Vagina (tissue), 2 donors: ENCODE measurements around the gene DNAH3. TPM values are rescaled to one million over a fixed set of nuclear protein-coding genes. Genes with fewer than 3 reads are reported as not detected.
"Not testable (repeated sequence)": the region's sequence is repeated elsewhere in the genome, so short reads cannot be mapped to it uniquely, and the experiment has no call there.

Experiments
- DNase-seq, 2 donors: peaks; one replicate each; pipeline ENCODE4 v3.0.0-alpha.2; 2017; ENCODE audit errors: extremely low spot score in 2 of 2
- H3K27ac ChIP-seq: fragments of 200-600 bp; sonication (generic); one replicate; pipeline ENCODE4 v1.5.1; 2019
- H3K27me3 ChIP-seq: fragments of 200-600 bp; sonication (generic); one replicate; pipeline ENCODE4 v1.5.1; 2019
- H3K36me3 ChIP-seq, 2 donors: fragments of 200-600 bp; sonication (generic); one replicate each; pipeline ENCODE4 v1.5.1; 2017 to 2019
- H3K4me1 ChIP-seq: fragments of 200-600 bp; sonication (generic); one replicate; pipeline ENCODE4 v1.5.1; 2019
- H3K4me3 ChIP-seq, 2 donors: fragments of 200-600 bp; sonication (generic); 1 replicate in 1 of 2; 2 replicates in 1 of 2; pipeline ENCODE4 v1.5.1; 2016 to 2019
- H3K9me3 ChIP-seq: fragments of 200-600 bp; sonication (generic); one replicate; pipeline ENCODE4 v1.5.1; 2019
- POLR2A ChIP-seq, 2 donors: fragments of 450-650 bp; IDR thresholded peaks; one replicate each; pipeline ENCODE4 v1.6.1; 2017; ENCODE audit warnings: antibody characterized with exemption in 2 of 2, mild to moderate bottlenecking in 2 of 2, moderate library complexity in 2 of 2
- POLR2AphosphoS5 ChIP-seq, 2 donors: sonication (generic); formaldehyde crosslinking; IDR thresholded peaks; one replicate each; pipeline ENCODE4 v1.9.0; 2017; ENCODE audit warnings: antibody characterized with exemption in 2 of 2, mild to moderate bottlenecking in 2 of 2, low read depth in 1 of 2; ENCODE audit not compliant: insufficient read depth in 1 of 2
- intact Hi-C: fragments of 100-400 bp; cut with DNase I; formaldehyde crosslinking; loops from one replicate; pipeline ENCODE4 v1.15.1; 2023
- total RNA-seq: library from RNA; depleted of rRNA; stranded (reverse); fragments of >200 nt; gene quantifications from one replicate; pipeline ENCODE4 v1.2.3, GENCODE V29; 2016
- TF ChIP-seq, protein P1 (sequence below), 3 experiments: fragments of 450-650 bp in 2 of 3; fragments of 200-600 bp in 1 of 3; sonication (generic) in 1 of 3; IDR thresholded peaks; one replicate each; pipeline ENCODE4 v1.5.1; 2017 to 2019; ENCODE audit warnings: antibody characterized with exemption in 3 of 3, mild to moderate bottlenecking in 2 of 3, moderate library complexity in 2 of 3

DNAH3 gene
- total RNA-seq, 1 donor from 2014 or later, result 0.25 TPM

DNA sequence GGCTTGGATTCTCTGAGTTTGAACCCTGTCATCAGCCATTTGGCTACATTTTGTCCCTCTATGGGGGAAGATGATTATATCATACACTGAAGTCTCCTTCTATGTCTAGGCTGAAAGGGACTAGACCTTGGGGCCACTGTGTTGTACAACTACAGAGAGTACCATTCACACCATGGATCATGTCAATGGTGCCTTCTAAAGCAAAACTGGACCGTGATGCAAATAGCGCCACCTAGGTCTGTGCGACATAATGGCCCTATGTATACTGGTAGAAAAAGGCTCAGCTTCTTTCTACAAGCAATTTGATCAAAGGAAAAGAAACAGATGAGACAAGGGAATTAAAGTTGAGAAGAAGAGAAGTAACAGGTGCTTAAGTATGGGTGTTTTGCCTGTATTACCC is 149.4 kb downstream of the DNAH3 start:
- DNase-seq, result no peak
- Histone ChIP-seq H3K27ac (no peak overlapping the region), H3K4me3 (no peak overlapping the region), H3K36me3 (no peaks in the 10 kb centered on the region), H3K9me3 (no peaks in the 10 kb centered on the region), H3K4me1 (no peaks in the 10 kb centered on the region), H3K27me3 (no peaks in the 10 kb centered on the region)
- intact Hi-C loops, result no loop called here
- TF ChIP-seq, protein P1, sequence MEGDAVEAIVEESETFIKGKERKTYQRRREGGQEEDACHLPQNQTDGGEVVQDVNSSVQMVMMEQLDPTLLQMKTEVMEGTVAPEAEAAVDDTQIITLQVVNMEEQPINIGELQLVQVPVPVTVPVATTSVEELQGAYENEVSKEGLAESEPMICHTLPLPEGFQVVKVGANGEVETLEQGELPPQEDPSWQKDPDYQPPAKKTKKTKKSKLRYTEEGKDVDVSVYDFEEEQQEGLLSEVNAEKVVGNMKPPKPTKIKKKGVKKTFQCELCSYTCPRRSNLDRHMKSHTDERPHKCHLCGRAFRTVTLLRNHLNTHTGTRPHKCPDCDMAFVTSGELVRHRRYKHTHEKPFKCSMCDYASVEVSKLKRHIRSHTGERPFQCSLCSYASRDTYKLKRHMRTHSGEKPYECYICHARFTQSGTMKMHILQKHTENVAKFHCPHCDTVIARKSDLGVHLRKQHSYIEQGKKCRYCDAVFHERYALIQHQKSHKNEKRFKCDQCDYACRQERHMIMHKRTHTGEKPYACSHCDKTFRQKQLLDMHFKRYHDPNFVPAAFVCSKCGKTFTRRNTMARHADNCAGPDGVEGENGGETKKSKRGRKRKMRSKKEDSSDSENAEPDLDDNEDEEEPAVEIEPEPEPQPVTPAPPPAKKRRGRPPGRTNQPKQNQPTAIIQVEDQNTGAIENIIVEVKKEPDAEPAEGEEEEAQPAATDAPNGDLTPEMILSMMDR (IDR thresholded peaks at IDR 0.05), result no peak
- TF ChIP-seq POLR2AphosphoS5 (IDR thresholded peaks at IDR 0.05; ENCODE audit: insufficient read depth in 1 of 2, low read depth in 1 of 2) (no peak), POLR2A (IDR thresholded peaks at IDR 0.05) (no peak)

GRCh38 chr16:20997147-20997546 is 153.5 kb downstream of the DNAH3 start:
- no peaks in the 10 kb centered on the region for H3K9me3 ChIP-seq

GRCh38 chr16:20995711-20996110 is 154.9 kb downstream of the DNAH3 start:
- Histone ChIP-seq H3K4me3 (no peak overlapping the region), H3K36me3 (no peaks in the 10 kb centered on the region), H3K27ac (no peak overlapping the region), H3K9me3 (no peaks in the 10 kb centered on the region), H3K4me1 (no peaks in the 10 kb centered on the region), H3K27me3 (no peaks in the 10 kb centered on the region)
- intact Hi-C loops, result no loop called here
- TF ChIP-seq POLR2AphosphoS5 (IDR thresholded peaks at IDR 0.05; ENCODE audit: insufficient read depth in 1 of 2, low read depth in 1 of 2) (no peak), POLR2A (IDR thresholded peaks at IDR 0.05) (no peak)
- TF ChIP-seq, protein P1 (IDR thresholded peaks at IDR 0.05), result no peak
- DNase-seq, result peak; percentile 14 to 37

More at GRCh38 chr16:20997147-20997546, 153.5 kb downstream of the DNAH3 start:
- Histone ChIP-seq H3K27ac (no peak overlapping the region), H3K27me3 (no peaks in the 10 kb centered on the region), H3K4me1 (no peaks in the 10 kb centered on the region), H3K36me3 (no peaks in the 10 kb centered on the region), H3K4me3 (no peak overlapping the region)
- DNase-seq, result peak; percentile 40 to 62
- TF ChIP-seq, protein P1 (IDR thresholded peaks at IDR 0.05), result no peak
- TF ChIP-seq POLR2A (IDR thresholded peaks at IDR 0.05) (no peak), POLR2AphosphoS5 (IDR thresholded peaks at IDR 0.05; ENCODE audit: insufficient read depth in 1 of 2, low read depth in 1 of 2) (no peak)
- intact Hi-C loops, result no loop called here

DNA sequence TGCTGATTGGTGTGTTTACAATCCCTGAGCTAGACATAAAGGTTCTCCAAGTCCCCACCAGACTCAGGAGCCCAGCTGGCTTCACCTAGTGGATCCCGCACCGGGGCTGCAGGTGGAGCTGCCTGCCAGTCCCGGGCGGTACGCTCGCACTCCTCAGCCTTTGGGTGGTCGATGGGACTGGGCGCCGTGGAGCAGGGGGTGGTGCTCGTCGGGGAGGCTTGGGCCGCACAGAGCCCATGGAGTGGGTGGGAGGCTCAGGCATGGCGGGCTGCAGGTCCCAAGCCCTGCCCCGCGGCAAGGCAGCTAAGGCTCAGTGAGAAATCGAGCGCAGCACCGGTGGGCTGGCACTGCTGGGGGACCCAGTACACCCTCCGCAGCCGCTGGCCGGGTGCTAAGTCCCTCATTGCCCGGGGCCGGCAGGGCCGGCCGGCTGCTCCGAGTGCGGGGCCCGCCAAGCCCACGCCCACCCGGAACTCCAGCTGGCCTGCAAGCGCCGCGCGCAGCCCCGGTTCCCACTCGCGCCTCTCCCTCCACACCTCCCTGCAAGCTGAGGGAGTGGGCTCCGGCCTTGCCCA is 161.1 kb downstream of the DNAH3 start:
- H3K4me1 ChIP-seq, H3K9me3 ChIP-seq, H3K27me3 ChIP-seq, intact Hi-C loops, H3K4me3 ChIP-seq, DNase-seq, H3K36me3 ChIP-seq, H3K27ac ChIP-seq: not testable (repeated sequence)

DNA sequence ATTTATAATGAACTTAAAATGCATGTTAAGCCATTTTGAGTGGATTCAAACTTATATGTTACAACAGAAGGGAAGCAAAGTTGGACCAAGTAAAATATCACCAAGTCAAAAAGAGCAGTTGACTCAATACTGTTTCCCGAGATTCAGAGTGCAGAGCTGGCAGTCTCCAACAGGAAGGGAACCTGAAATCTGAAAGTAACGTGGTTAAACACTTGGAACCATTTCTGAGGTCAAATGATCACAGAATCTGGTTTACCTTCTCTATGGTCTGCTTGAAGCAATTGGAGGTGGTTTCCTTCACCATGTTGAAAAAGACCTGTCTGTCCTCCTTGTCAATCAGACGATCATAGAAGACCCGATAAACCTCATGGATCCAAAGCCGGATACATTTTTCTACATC is 163.6 kb downstream of the DNAH3 start:
- H3K4me3 ChIP-seq, result no peak overlapping the region
- no peaks in the 10 kb centered on the region for H3K9me3 ChIP-seq
- intact Hi-C loops, result no loop called here

More for the DNA sequence above, 163.6 kb downstream of the DNAH3 start:
- TF ChIP-seq, protein P1 (IDR thresholded peaks at IDR 0.05), result no peak
- TF ChIP-seq POLR2AphosphoS5 (IDR thresholded peaks at IDR 0.05; ENCODE audit: insufficient read depth in 1 of 2, low read depth in 1 of 2) (no peak), POLR2A (IDR thresholded peaks at IDR 0.05) (no peak)
- no peaks in the 10 kb centered on the region for H3K27me3 ChIP-seq
- H3K27ac ChIP-seq, result no peak overlapping the region
- no peak for DNase-seq
- no peaks in the 10 kb centered on the region for H3K36me3 ChIP-seq
- H3K4me1 ChIP-seq, result no peaks in the 10 kb centered on the region
